Spleen (tissue), 11 donors: ENCODE results near the gene MPDU1. TPM values are rescaled to one million over a fixed set of nuclear protein-coding genes. Genes with fewer than 3 reads are reported as not detected.

Experiments
- DNase-seq: peaks from one replicate; pipeline ENCODE4 v3.0.0-alpha.2; 2020
- H3K27ac ChIP-seq, 8 donors: fragments of 200-600 bp; sonication (generic) in 7 of 8; 1 replicate in 4 of 8; 2 replicates in 4 of 8; pipeline versions ENCODE4 v1.5.0 to v1.8.0; 2016 to 2021; ENCODE audit warnings: inconsistent platforms in 4 of 8, mild to moderate bottlenecking in 4 of 8, moderate library complexity in 1 of 8
- H3K27me3 ChIP-seq, 7 donors: fragments of 200-600 bp; sonication (generic) in 6 of 7; replicated peaks in 1 of 7; 1 replicate in 4 of 7; 2 replicates in 3 of 7; pipeline versions ENCODE4 v1.5.0 to v1.8.0; 2016 to 2021; ENCODE audit warnings: inconsistent platforms in 3 of 7, mild to moderate bottlenecking in 1 of 7
- H3K36me3 ChIP-seq, 6 donors: fragments of 200-600 bp; sonication (generic) in 5 of 6; 1 replicate in 4 of 6; 2 replicates in 2 of 6; pipeline versions ENCODE4 v1.5.0 to v1.8.0; 2016 to 2021; ENCODE audit warnings: inconsistent platforms in 2 of 6
- H3K4me1 ChIP-seq, 6 donors: fragments of 200-600 bp; sonication (generic) in 5 of 6; 1 replicate in 3 of 6; 2 replicates in 3 of 6; pipeline versions ENCODE4 v1.5.0 to v1.8.0; 2016 to 2021; ENCODE audit warnings: inconsistent platforms in 3 of 6
- H3K4me3 ChIP-seq, 8 donors: fragments of 200-600 bp; sonication (generic) in 7 of 8; 1 replicate in 4 of 8; 2 replicates in 4 of 8; pipeline versions ENCODE4 v1.5.0 to v1.8.0; 2016 to 2021; ENCODE audit warnings: inconsistent platforms in 4 of 8, mild to moderate bottlenecking in 4 of 8, moderate library complexity in 2 of 8
- H3K9me3 ChIP-seq, 8 donors: fragments of 200-600 bp; sonication (generic) in 7 of 8; 1 replicate in 4 of 8; 2 replicates in 4 of 8; pipeline versions ENCODE4 v1.5.0 to v1.8.0; 2016 to 2021; ENCODE audit warnings: inconsistent platforms in 4 of 8
- POLR2A ChIP-seq, 3 donors: fragments of 450-650 bp; IDR thresholded peaks; one replicate each; pipeline ENCODE4 v1.5.1; 2017; ENCODE audit warnings: antibody characterized with exemption in 3 of 3, mild to moderate bottlenecking in 1 of 3
- POLR2AphosphoS5 ChIP-seq, 3 donors: sonication (generic); formaldehyde crosslinking; IDR thresholded peaks; one replicate each; pipeline ENCODE4 v1.5.1; 2017; ENCODE audit warnings: antibody characterized with exemption in 3 of 3
- WGBS, 5 donors: extraction: QIAGEN DNeasy Blood & Tissue Kit in 3 of 5; methylation state at CpG; one replicate each; pipeline versions ENCODE4 v1.1.5 to v1.1.7; 2013 to 2018; 5-methylcytosine and 5-hydroxymethylcytosine counted together
- intact Hi-C: fragments of 100-400 bp; cut with DNase I; formaldehyde crosslinking; loops from one replicate; pipeline ENCODE4 v1.15.0; 2023; ENCODE audit warnings: low total_unique reads
- polyA plus RNA-seq, 3 donors: library from polyadenylated mRNA; stranded (reverse); fragments of 200-250 nt; gene quantifications; one replicate each; pipeline ENCODE4 v1.2.1, GENCODE V29; 2013
- total RNA-seq, 7 donors: library from RNA; depleted of rRNA in 3 of 7; stranded (reverse); fragments of >200 nt in 3 of 7; fragmentation: NEBNext Ultra II Directional in 4 of 7; extraction: Animal tissue kit (Norgen Biotek cat#: 25700) in 4 of 7; gene quantifications; one replicate each; pipeline versions ENCODE4 v1.1.0 to v1.2.1, GENCODE V29; 2016 to 2021
- TF ChIP-seq, protein P1 (sequence below), 11 experiments: fragments of 200-600 bp in 7 of 11; fragments of 450-650 bp in 4 of 11; sonication (generic) in 4 of 11; IDR thresholded peaks in 8 of 11; conservative IDR thresholded peaks in 3 of 11; 1 replicate in 7 of 11; 2 replicates in 4 of 11; pipeline versions ENCODE4 v1.4.0 to v1.8.0; 2016 to 2021; ENCODE audit warnings: antibody characterized with exemption in 11 of 11, inconsistent platforms in 4 of 11, mild to moderate bottlenecking in 1 of 11
- donor health status: healthy with polysubstance abuse.
- donor health status: DM: no; HTN: no; CAD: no; lungs with moderate emphysema.
- donor health status: DM: no; HTN: no; CAD: no.
- donor health status: Bipolar disorder and iron deficiency.
- donor health status: healthy.
- donor health status: DM: no; HTN: no; CAD: no.
- donor health status: DM: yes; HTN: yes; CAD: no.

Gene MPDU1
- total and polyA plus RNA-seq, 10 donors = 35.5 to 163 (median 55.4) TPM

GRCh38 chr17:7573324-7574080, 10.2 kb upstream of the MPDU1 start:
- H3K4me1 ChIP-seq = peaks cover 22 to 65% (median 60%) of the 10 kb centered on the region in 6 donors
- 0 to 1% (median 1%) methylated on average over 45 to 71 of the region's 71 CpGs for WGBS, 5 donors
- TF ChIP-seq POLR2A (IDR thresholded peaks at IDR 0.05) = peak in 1 of 3 donors; percentile 49
- TF ChIP-seq POLR2AphosphoS5 (IDR thresholded peaks at IDR 0.05) = peak; percentile 91 to 95 (median 93)
- TF ChIP-seq, protein P1, sequence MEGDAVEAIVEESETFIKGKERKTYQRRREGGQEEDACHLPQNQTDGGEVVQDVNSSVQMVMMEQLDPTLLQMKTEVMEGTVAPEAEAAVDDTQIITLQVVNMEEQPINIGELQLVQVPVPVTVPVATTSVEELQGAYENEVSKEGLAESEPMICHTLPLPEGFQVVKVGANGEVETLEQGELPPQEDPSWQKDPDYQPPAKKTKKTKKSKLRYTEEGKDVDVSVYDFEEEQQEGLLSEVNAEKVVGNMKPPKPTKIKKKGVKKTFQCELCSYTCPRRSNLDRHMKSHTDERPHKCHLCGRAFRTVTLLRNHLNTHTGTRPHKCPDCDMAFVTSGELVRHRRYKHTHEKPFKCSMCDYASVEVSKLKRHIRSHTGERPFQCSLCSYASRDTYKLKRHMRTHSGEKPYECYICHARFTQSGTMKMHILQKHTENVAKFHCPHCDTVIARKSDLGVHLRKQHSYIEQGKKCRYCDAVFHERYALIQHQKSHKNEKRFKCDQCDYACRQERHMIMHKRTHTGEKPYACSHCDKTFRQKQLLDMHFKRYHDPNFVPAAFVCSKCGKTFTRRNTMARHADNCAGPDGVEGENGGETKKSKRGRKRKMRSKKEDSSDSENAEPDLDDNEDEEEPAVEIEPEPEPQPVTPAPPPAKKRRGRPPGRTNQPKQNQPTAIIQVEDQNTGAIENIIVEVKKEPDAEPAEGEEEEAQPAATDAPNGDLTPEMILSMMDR (IDR thresholded peaks at IDR 0.05 in 8 of 11, conservative IDR thresholded peaks at IDR 0.05 in 3 of 11) = peak in 1 of 11 experiments; percentile 27
- intact Hi-C loops = loop anchor here (10.0 kb wide), 1 partner anchor 229 kb away; no protein-coding TSS in a partner anchor
- peaks cover 15 to 78% (median 64%) of the 10 kb centered on the region in 6 donors for H3K36me3 ChIP-seq
- H3K4me3 ChIP-seq = peak overlapping the region; percentile 91 to 100 (median 98)
- DNase-seq = peak; percentile 97
- peak overlapping the region; percentile 98 to 100 (median 99) for H3K27ac ChIP-seq
- no peaks in the 10 kb centered on the region for H3K27me3 ChIP-seq
- H3K9me3 ChIP-seq = no peaks in the 10 kb centered on the region

- Histone ChIP-seq H3K27ac (peak overlapping the region; percentile 98 to 100 (median 99)), H3K4me3 (peak overlapping the region; percentile 91 to 100 (median 98)), H3K9me3 (no peaks in the 10 kb centered on the region), H3K36me3 (peaks cover 15 to 78% (median 68%) of the 10 kb centered on the region in 6 donors), H3K27me3 (no peaks in the 10 kb centered on the region), H3K4me1 (peaks cover 29 to 74% (median 69%) of the 10 kb centered on the region in 6 donors)
- TF ChIP-seq, protein P1 (IDR thresholded peaks at IDR 0.05 in 8 of 11, conservative IDR thresholded peaks at IDR 0.05 in 3 of 11) = no peak
- TF ChIP-seq POLR2AphosphoS5 (IDR thresholded peaks at IDR 0.05) (no peak), POLR2A (IDR thresholded peaks at IDR 0.05) (no peak)
- WGBS, 5 donors = 20 to 38% (median 27%) methylated on average over 12 to 15 of the region's 15 CpGs
- DNase-seq = no peak
- intact Hi-C loops = loop anchor here (10.0 kb wide), 1 partner anchor 230 kb away; no protein-coding TSS in a partner anchor
Observed at GRCh38 chr17:7574176-7574953, 9.3 kb upstream of the MPDU1 start.

- H3K4me3 ChIP-seq = peak overlapping the region in 4 of 8 donors; percentile 91 to 98 (median 94)
- H3K4me1 ChIP-seq = peaks cover 40 to 85% (median 80%) of the 10 kb centered on the region in 6 donors
- TF ChIP-seq POLR2A (IDR thresholded peaks at IDR 0.05) (no peak), POLR2AphosphoS5 (IDR thresholded peaks at IDR 0.05) (no peak)
- TF ChIP-seq, protein P1 (IDR thresholded peaks at IDR 0.05 in 8 of 11, conservative IDR thresholded peaks at IDR 0.05 in 3 of 11) = no peak
- 53 to 94% (median 64%) methylated on average over 1 of the region's 1 CpG for WGBS, 5 donors
- H3K36me3 ChIP-seq = peaks cover 15 to 69% (median 62%) of the 10 kb centered on the region in 6 donors
- H3K27ac ChIP-seq = peak overlapping the region in 5 of 8 donors; percentile 13 to 100 (median 98)
- no peaks in the 10 kb centered on the region for H3K27me3 ChIP-seq
- H3K9me3 ChIP-seq = no peaks in the 10 kb centered on the region
- no peak for DNase-seq
- intact Hi-C loops = loop anchor here (10.0 kb wide), 1 partner anchor 231 kb away; no protein-coding TSS in a partner anchor
Observed at GRCh38 chr17:7575481-7575883, 8.2 kb upstream of the MPDU1 start.
